ENCODE measurements around the gene GSG1L.

Gene GSG1L

DNA sequence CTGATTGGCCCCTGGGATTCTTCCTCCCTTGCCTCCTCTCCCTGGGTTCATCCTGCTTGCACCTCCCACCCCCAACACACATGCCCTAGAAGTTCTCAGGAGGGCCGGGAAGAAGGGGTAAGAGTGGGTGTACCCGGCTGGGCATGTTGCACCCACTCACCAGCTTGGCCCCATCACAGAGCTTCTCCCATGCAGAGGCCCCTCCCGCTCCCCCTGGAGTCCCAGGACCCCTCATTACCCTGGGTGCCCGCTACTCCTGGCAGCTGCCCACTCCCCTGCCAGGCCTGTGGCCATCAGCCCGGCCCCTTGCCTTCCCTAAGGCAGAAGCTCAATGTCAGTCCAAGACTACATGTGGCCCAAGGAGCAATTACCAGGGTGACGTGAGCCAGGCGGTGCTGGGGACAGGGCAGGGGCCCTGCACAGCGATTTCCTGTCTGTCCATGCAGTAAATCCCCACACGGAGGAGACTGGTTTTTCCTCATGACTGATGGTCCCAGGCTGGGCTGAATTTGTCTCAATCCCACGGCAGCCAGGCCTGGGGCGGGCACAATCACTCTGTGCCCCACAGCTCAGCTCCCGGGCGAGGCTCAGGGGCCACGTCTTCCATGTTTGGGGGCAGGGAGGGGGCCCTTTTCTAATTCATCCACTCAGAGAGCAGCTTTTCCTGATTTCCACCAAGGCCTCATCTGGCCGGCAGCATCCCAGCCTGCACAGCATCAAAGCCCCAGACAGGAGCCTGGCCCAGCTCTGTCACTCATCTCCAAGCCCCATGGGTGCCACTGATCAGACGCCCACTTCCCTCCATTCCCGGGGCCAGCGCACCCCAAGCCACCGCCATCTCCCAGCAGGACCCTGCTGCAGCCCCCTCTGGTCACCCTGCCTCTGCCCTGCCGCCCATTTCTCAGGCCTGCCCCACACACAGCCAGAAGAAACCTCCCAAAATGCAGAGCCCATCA is 278.9 kb downstream of the GSG1L start:
- DNase-seq, result no peak

DNA sequence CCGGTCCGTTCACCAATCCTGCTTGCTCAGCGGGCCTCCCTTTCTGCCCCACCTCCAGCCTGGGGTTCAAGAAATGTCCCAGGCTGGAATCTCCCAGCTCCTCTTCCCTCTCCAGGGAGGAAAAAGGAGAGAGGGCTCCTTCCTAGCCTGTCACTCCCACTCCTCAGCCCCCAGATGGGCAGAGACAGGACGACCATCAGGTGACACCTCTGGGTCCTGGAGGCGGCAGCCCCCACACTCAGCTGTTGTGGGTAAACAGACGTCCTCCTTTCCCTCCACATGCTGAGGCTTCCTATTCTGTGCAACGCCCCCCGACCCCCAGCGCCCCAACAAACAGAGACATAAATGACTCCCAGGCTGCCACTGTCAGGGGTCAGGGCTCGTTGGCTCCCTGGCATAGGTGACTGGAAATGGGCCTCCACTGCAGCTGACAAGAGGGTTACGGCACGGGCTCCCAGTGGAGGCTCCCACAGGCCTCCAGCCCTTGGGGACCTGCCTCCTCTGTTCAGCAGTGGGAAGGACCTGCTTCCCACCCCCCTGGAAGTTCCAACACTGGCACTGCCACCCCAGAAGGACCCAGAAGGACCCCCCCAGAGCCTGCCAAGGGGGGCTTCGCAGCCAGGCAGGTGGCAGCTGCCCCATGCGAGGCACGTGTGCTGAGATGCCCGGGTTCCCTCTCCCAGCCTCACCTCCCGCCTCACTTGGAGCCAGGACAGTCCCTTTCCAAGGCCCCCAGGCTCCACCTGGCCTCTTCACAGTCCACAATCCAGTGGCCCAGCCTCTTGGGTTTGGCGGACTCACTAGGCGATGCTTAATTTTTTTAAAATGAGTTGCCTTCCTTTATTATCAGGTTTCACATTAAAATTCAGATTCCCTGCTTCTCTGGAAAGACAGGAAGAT is 281.3 kb downstream of the GSG1L start:
- no peak for DNase-seq

DNA sequence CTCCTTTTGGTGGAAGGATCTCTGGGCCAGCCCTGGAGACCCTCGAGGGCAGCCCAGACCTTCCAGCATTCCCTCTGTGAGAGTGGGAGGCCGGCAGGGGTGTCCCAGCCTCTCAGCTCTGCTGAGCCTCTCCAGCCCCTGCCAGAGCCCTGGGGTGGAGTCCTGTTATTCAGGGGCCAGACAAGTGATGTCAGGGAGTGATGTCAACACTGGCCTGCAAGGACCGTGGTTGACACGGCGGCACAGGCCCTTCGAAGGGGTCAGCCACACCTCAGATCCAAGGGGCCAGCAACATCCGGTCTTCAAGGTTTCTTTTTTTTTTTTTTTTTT is 282.4 kb downstream of the GSG1L start:
- DNase-seq, result no peak

DNA sequence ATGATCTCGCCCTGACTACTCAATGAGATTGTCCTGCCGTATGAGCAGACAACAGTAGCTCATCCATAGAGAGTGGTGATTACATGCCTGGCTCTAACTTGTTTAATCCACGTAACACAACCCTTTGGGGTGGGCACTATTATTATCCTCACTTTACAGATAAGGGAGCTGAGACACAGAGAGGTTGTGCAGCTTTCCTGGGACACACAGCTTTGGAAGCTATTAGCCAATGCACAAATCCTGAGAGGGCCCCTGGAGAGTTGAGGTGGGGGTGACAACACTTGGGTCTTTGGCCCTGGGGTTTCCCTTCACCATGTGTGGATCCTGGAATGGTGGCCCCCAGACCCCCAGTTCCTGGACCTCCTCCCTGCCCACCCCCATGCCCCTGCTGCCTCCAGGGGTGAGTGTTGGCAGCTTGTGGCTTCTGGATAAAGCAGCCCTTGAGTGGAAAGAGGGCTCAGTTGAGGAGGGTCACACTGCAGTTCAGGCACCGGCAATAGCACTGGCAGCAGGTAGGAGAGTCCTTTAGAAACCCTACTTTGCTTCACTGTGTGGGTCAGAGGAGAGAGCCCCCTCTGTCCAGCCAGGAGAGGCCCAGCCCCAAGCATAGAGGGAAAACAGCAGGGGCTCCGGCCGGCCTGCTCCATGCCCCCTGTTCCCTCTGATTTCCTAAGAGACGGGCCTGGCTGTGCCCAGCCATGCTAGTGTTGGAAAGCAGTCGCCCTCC is 282.9 kb downstream of the GSG1L start:
- DNase-seq, result no peak

DNA sequence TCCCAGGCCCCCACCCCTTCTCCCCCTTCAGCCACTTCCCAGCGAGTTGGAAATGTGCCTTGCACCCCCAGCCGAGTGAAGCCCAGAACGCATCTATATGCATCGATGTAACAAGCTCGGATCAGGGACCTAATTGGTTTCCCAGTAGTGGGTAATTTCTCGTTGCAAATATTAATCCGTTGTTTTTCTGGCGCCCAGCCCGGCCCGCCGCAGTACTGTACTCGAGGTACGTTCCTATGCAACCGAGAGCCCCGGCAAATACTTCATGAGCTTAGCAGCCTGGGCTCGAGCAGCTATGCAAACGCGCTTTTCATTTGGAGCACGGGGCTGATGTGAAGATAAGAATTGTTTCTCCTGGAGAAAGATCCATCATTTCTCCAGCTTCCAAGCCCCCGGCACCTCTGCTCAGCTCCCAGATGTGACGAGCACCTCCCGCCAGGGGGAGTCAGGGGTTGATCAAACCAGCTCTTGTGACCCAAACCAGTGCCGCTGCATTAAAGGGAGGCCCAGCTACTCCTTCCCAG is 283.8 kb downstream of the GSG1L start:
- no peak for DNase-seq

DNA sequence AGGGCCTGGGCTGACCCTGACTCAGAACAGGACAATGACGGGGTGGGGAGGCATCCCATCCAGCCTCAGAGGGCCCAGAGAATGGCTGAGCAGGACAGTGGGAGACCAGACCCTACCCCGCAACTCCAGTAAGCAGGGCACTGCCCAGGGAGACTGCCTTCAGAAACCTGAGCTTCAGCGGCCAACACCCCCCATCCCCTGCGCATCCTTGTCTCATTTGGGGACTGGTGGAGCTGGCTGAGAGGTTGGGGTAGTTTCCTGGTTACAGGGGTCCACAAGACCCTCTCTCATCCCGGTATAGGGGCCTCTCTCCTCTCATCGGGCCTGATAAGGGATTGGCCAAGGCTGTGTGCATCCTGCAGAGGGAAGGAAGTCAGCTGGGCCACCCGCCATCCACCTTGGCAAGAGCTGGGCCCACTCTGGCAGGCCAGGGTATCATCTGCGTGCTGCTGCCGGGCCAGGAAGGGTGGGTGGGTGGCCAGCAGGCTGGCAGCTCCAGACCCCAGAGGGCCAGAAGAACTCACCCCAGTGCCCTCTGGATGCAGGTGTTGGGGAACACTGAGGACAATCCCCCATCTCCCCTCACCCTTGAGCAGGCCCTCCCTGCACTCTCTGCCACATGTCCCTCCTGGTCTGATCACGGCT is 284.5 kb downstream of the GSG1L start:
- DNase-seq, result no peak

DNA sequence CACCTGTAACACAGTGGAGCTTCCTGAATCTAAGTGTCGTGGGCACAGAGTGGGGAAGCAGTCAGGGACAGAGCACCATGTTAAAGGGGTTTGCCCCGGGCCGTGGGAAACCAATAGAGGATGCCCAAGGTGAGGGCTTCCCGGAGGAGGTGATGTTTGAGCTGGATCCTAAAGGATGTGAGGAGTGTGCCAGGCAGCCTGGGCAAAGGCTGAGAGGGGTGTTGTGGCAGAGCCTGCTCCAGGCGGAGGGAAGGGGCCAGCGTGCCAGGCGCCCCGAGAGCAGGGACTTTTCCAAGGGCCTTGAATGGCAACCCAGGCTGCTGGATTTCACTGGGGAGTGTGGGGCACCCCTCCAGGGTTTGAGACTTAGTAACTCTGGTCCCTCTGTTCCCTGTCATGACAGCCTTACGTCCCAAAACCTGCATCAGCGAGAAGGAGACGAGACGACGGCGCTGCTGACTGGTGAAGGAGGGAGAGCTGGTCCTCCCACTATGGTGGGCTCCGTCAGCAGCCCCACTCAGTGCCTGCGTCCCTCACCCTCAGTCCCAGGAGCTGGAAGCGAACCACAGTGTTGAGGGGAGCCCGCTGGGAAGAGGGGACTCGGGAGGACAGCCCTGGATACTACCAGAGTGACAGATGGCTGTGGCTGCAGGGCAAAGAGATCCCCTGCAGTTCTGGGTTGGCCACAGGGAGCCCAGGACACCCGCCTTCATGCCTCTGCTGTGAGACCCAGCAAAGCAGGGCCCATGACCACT is 285.2 kb downstream of the GSG1L start:
- no peak for DNase-seq

DNA sequence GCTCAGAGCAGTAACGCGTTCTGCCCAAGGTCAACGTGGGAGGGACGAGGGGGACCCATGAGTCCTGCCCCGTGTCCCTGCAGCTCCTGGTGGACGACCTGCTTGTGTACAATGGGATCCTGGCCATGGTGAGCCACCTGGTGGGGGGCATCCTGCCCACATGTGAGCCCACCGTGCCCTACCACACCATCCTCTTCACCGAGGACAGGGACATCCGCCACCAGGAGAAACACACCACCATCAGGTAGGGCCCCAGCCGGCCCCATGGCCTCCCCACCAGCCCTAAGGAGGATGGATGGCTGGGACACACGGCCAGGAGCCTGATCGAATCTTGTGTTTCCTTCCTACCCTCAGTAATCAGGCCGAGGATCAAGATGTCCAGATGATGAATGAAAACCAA is 286.0 kb downstream of the GSG1L start:
- DNase-seq, result no peak

DNA sequence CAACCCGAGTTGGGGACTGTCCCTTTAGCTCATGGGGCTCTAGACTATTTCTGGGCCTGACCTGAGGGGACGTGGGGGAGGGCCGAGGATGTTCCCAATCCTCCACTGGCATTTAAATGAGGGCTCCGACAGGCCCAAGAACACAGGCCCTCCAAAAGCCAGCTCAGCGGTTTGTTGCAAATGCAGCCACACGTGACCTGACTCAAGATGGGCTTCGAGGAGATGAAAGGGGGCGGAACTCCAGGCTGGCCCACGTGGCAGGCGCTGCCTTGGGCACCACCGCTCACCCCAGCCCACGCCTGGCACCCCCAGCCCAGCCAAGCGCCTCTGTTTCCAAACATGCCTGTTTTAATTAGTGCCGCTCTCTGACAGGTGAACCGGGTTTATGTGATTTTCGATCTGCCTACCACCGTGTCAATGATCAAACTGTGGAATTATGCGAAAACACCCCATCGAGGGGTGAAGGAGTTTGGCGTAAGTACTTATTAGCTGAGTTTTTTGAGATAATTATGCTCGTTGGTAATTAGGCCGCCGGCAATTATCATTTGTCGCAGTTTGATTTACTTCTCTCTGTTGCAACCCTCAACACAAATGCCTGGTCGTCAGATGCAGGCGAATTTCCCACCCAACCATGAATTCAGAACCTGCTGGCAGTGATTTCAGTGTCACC is 286.8 kb downstream of the GSG1L start:
- DNase-seq, result no peak

DNA sequence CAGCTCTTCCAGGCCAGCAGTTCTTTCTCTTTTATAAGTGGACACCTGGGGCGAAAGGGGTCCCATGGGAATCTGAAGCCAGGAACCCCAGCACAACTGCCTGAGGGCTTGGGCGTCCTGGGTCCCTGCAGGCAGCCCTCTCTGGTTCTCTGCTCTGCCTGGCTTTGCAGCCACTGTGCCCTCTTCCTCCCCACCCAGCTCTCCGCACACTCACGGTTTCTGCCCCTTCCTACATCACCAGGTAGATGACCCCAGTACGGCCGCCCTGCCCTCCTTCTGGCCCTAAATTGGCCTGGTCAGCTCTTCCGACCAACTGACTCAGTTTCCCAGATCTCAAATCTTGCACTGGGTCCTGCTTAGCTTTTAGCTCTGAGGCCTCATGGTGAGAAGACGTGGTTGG is 288.3 kb downstream of the GSG1L start:
- DNase-seq, result no peak

DNA sequence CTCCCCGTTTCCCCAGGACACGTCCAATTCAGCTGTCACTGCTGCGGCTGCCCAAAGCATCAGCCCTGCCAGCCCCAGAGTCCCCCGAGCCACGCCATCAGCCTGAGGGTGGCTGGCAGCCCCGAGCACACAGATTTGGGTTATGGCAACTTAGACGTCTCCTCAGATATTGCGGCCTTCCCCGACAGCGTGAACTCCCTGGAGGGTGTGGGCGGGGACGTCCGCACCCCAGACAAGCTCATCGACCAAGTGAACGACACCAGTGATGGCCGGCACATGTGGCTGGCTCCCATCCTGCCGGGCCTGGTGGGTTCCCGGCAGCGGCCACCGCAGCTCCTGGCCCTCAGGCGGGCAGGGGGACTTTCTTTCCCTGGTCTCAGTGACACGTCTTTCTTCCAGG is 288.7 kb downstream of the GSG1L start:
- no peak for DNase-seq

DNA sequence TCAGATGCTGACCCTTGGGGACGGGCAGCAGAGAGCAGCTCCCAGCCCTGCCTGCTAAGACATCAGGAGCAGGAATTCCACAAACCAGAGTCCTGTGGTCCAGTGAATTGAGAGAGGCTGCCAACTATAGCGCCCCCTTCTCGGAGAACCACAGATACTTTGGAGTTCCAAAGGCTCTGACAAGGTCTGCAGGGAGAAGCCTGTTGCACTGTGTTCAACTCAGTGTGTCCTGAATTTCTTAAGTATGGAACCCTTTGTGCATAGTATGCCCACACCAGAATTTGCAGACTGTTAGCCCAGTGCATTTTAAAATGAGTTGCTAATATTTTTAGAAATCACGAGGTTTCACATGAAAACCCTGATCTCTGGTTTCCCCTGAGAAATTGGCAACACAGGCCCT is 290.2 kb downstream of the GSG1L start:
- no peak for DNase-seq

DNA sequence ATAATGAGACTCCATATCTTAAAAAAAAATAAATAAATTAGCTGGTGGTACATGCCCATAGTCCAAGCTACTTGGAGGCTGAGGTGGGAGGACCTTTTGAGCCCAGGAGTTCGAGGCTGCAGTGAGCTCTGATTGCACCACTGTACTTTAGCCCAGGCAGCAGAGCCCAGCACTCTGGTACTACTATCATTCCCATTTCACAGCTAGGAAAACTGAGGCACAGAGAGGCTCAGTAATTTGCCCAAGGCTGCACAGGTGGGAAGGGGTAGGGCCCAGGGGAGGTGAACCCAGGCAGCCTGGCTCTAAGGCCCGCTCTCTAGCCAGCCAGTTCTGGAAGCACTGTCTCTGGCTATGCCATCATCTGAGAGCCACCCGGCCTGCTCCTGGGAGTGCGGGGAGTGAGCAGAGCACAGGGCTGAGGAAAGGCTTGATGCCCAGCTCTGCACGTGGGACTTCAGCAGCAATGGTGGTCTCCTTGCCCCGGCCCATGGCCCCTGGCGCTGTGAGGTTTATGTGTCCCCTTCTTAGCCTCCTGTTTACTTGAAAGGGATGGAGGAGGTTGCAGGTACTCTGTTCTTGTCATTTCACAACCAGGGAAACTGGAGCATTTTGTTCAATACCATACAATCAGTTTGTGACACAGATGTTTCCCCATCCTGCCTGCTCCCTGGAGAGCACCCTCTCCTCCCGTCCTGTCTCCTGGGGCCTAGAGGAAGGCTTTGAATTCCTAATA is 291.3 kb downstream of the GSG1L start:
- DNase-seq, result no peak

DNA sequence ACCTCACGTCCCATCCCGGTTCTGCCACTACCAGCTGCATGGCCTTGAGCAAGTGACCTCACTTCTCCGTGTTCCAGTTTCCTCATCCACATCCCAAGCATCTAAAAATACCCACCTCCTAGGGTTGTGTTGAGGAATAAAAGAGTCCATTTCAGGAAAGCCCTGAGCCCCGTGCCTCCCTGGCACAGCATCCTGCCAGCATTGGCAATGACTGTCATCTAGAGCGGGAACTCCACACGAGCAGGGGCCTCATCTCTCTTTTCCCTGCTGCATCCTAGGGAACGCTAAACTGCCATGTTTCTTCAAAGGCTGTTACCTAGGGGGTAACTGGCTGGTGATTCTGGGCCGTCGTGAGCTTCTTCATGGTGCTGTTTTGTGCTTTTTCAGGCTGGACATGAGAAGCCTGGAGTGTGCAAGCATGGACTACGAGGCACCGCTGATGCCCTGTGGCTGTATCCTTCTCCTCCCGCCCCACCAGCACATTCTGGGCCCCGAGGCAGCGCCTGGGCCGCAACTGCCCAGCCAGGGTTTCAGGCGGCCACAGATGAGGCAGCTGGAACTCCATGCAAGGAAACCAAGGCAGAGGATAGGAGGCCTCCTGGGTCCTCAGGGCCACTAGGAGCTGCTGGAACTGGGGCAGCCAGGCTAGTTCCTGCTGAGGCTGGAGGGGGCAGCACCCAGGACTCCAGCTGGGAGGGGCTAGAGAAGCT is 292.2 kb downstream of the GSG1L start:
- DNase-seq, result no peak

DNA sequence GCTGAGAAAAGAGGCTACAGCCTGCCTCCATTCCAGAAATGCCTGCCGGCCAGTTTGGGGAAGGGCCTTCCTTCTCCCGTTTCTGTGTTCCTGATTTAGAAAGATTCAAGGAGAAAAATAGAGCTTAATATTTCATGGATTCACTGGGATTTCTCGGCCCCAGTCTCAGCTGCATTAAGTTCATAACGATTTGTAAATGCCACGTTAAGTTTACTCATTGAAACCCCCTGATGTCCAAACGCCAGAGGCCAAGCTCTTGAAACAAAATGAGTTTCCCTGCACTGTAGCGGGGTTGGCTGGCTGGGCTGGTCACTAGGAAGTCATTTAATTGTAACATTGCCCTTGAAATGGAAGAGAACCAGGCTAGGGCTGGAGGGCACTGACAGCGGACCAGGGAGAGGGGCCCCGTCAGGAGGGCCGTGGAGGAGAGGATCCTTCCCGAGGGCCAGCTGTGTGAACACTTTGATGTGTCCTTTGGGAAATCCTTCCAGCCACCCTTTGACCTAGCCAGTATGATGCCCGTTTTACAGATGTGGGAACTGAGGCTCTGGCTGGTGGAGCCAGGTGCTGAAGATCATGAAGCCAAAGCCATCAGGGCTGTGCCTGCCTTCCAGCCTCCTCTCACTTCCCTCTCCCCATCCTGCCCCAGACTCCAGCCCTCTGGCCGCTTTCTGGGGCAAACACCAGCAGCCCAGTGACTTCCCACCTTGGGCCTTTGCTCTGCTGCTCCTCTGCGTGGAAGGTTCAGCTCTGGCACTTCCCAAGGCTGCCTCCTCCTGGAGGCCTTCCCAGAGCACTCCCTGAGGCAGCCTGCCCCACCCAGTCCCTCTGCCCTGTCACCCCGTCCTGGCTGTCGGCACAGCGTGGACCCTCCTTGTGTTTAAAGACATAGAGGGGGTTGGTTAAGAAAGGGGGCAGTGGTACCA is 293.0 kb downstream of the GSG1L start:
- DNase-seq, result no peak

DNA sequence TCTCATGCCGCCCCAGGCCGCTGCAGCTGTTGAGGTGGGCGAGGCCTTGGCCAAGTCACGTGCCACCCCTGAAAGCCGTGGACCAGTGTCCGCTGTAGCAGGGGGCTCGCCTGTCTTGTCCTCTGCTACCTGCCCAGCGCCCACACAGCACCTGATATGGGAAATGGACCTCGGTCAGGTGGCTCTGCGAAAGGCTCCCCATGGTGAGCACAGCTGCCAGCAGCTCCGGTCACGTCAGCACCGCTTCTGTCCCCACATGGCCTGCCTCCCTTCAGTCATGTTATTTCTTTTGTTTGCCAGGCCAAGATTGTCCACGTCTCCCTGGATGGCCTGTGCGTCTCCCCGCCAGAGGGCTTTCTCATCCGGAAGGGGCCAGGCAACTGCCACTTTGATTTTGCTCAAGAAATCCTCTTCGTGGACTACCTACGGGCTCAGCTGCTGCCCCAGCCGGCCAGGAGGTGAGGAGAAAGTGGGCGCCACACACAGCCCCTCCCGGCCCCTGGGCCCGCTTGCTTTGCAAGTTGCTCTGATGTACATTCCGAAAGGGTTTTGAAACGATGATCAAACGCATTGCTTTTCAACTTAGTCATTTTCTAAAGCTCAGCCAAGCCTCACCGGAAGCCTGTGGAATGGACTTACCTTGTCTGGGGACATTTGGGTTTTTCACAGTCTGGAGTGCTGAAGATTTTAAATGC is 293.8 kb downstream of the GSG1L start:
- DNase-seq, result no peak

DNA sequence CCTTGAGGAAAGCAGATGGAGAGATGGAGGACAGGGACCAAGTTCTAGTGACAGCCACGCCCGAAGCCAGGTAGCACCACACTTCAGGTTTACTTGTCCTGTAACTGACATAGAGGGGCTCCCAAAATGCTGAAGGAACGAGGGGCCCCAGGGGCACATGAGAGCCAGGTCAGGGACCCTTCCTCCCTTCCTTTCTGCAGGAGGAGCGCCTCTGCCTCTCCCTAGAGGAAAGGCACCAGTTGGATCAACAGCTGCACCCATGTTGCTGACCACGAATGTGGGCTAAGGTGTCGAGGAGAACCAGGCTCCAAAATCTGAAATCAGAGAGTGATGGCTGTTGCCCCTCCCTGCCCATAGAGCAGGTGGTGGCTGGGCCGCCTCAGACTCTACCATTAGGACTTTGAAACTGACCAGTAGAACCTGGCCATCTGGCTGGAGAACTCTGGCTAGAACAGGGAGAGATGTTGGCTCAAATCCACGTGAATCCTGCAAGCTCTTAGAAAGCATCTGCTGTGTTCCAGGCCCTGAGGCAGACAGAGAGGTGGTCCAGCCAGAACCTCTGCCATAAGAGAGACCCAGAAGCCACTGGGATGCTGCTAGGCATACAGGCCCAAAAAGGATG is 294.8 kb downstream of the GSG1L start:
- no peak for DNase-seq
